ENCODE results near the gene AOX1.

GRCh38 chr2:200649724-200650123 lies 63.9 kb downstream of the AOX1 start:
- TF ChIP-seq CTCF (conservative IDR thresholded peaks at IDR 0.05) (no peak), EZH2 (IDR thresholded peaks at IDR 0.05; ENCODE audit: low read depth) (no peak)

Measured in PC-9 (cell line).